Measurements from ENCODE around the gene ADAM12.

GRCh38 chr10:126126866-126127265, 261.4 kb downstream of the ADAM12 start:
- TF ChIP-seq POLR2A (IDR thresholded peaks at IDR 0.05) (no peak), CTCF (IDR thresholded peaks at IDR 0.05) (no peak), POLR2AphosphoS5 (IDR thresholded peaks at IDR 0.05) (no peak)

Data from prostate gland (tissue), 2 donors.